ENCODE measurements around the gene PUS1.

DNA sequence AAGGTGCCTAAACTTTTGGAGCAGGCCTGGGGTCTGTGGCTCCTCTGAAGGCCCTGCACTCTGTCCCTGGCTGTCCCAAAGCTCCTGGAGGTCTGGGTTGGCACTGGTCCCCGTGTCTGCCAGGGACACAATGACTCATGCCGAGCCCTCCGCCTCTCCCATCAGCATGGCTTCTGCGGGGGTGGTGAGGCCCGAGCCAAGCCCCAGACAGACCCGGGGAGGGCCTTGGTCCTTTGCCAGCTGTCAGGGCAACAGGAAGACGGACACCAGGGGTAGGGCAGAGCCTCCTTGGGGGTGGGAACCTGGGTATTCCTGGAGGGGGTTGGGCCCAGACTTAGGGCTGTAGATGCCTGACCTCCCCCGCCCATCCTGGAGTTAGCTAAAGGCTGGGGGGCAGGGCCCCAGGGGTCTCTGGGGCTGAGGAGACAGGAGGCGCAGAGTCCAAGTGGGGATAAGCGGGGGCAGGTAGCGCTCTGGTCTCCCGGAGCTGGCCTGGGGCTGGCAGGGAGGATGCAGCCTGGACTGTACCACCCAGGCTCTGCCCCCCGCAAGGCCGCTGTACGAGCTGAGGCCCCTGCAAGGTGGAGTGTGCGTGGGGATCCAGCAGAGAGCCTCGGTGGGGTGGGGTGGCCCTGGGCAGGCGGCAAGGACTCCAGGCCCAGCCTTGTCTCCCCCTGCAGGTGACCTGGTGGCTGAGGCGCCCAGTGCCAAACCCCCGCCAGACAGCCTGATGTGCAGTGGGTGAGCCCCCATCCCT lies 16.4 kb upstream of the PUS1 start:
- no peak for TF ChIP-seq EZH2 (IDR thresholded peaks at IDR 0.05)
- TF ChIP-seq YY1 (IDR thresholded peaks at IDR 0.05; ENCODE audit: extremely low read depth, insufficient replicate concordance, low read depth, low read length) = peak; percentile 75
- TF ChIP-seq CTCF (IDR thresholded peaks at IDR 0.05 in 2 of 3, conservative IDR thresholded peaks at IDR 0.05 in 1 of 3; ENCODE audit: borderline replicate concordance in 1 of 3, insufficient read depth in 1 of 3, low read depth in 2 of 3, low read length in 2 of 3) = peak in 1 of 3 experiments; percentile 23; a peak in 1 of 6 replicates
- TF ChIP-seq RAD21 (IDR thresholded peaks at IDR 0.05; ENCODE audit: low read depth) = no peak
- no peak for TF ChIP-seq ZFX (IDR thresholded peaks at IDR 0.05)
- no peak for TF ChIP-seq POLR2A (IDR thresholded peaks at IDR 0.05; ENCODE audit: borderline replicate concordance, extremely low read depth, insufficient read depth, insufficient read length)
- no peak for TF ChIP-seq POLR2AphosphoS5 (IDR thresholded peaks at IDR 0.05; ENCODE audit: low read depth, low read length)
- no peak for TF ChIP-seq SIN3A (IDR thresholded peaks at IDR 0.05; ENCODE audit: low read depth)
- TF ChIP-seq CEBPB (IDR thresholded peaks at IDR 0.05; ENCODE audit: low read depth) = no peak
- no peak for TF ChIP-seq SP1 (IDR thresholded peaks at IDR 0.05; ENCODE audit: low read depth)
- TF ChIP-seq CBX3 (IDR thresholded peaks at IDR 0.05; ENCODE audit: low read depth) = no peak
- no peak for TF ChIP-seq ZNF274 (IDR thresholded peaks at IDR 0.05; ENCODE audit: low read depth, low read length)

Data from HCT116 (cell line).